ENCODE data around the gene ZMYND10.

Gene ZMYND10

DNA sequence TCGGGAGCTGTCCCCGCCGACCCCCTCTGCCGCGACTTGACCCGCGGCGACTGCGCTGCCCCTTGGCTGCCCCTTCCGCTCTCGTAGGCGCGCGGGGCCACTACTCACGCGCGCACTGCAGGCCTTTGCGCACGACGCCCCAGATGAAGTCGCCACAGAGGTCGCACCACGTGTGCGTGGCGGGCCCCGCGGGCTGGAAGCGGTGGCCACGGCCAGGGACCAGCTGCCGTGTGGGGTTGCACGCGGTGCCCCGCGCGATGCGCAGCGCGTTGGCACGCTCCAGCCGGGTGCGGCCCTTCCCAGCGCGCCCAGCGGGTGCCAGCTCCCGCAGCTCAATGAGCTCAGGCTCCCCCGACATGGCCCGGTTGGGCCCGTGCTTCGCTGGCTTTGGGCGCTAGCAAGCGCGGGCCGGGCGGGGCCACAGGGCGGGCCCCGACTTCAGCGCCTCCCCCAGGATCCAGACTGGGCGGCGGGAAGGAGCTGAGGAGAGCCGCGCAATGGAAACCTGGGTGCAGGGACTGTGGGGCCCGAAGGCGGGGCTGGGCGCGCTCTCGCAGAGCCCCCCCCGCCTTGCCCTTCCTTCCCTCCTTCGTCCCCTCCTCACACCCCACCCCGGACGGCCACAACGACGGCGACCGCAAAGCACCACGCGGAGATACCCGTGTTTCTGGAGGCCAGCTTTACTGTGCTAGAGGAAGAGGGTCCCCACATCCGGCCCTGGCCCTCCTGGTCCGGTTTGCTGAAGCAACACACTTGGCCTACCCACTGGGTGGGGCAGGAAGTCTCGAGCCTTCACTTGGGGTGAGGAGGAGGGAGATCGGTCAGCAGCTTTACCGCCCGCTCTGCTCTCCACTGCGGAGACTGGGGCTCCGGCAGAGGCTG is 4.8 kb downstream of the ZMYND10 start, which contains the start of gene RASSF1:
Gene RASSF1 (minus strand): TSS at position 389 of the 882 bp plus-strand sequence. CDS start 31 bp downstream, at position 358.
- peak; percentile 73 for DNase-seq (ENCODE audit: insufficient read length, low spot score)
- FAIRE-seq, result peak; percentile 81
- TF ChIP-seq TAF1 (IDR thresholded peaks at IDR 0.05; ENCODE audit: low read depth, low read length) (no peak), PAX5 (IDR thresholded peaks at IDR 0.05; ENCODE audit: insufficient read depth, low read length, severe bottlenecking) (no peak), POU2F2 (IDR thresholded peaks at IDR 0.05; ENCODE audit: low read depth, low read length) (no peak), POLR2AphosphoS5 (IDR thresholded peaks at IDR 0.05; ENCODE audit: low read depth, low read length) (no peak), POLR2A (IDR thresholded peaks at IDR 0.05; ENCODE audit: low read depth, low read length) (0 out of 2 replicates have a peak, but pooled peaks have one; percentile 31)

DNA sequence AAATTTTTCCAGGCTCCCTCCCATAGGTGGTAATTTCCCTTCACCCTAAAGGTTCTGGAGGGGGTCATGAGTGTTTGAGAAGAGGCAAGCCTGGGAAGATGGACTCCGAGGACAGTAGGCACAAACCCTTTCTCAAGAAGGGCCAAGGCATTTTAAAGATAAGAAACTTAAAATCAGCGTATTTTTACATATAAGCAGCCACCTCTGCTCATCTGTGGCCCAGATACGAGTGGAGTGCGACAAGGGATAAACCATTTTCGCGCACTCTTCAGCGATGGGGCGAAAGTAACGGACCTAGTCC is 5.4 kb downstream of the ZMYND10 start:
- DNase-seq (ENCODE audit: insufficient read length, low spot score) (no peak), FAIRE-seq (no peak)
- no peak for TF ChIP-seq PAX5 (IDR thresholded peaks at IDR 0.05; ENCODE audit: insufficient read depth, low read length, severe bottlenecking)
- TF ChIP-seq SPI1 (IDR thresholded peaks at IDR 0.05; ENCODE audit: low read depth, low read length), result no peak
- no peak for TF ChIP-seq TAF1 (IDR thresholded peaks at IDR 0.05; ENCODE audit: low read depth, low read length)
- no peak for TF ChIP-seq POLR2AphosphoS5 (IDR thresholded peaks at IDR 0.05; ENCODE audit: low read depth, low read length)
- no peak for TF ChIP-seq POLR2A (IDR thresholded peaks at IDR 0.05; ENCODE audit: low read depth, low read length)
- no peak for TF ChIP-seq POU2F2 (IDR thresholded peaks at IDR 0.05; ENCODE audit: low read depth, low read length)

DNA sequence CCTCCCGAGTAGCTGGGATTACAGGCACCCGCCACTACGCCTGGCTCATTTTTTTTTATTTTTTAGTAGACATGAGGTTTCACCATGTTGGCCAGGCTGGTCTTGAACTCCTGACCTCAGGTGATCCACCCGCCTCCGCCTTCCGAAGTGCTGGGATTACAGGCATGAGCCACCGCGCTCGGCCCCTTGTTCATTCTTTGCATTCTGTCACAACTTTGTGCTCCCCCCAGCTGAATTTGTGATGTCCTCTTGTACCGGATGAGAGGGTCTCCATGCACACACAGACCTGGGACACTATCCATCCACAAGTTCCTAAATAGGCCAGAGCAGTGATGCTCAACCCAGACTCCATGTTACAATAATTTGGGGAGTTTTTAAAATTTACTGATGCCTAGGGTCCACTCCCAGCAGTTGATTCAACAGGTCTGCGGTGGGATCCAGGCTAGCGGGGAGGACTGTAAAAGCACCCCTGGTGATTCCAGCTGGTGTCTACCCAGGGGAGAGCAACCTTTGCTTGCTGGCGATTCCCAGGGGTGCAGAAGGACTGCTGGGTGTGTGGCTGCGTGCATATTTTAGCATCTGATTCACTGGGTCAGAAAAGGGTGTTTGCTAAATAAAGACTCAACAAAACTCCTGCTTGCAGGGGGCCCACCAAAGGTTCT is 5.9 kb downstream of the ZMYND10 start:
- FAIRE-seq (no peak), DNase-seq (ENCODE audit: insufficient read length, low spot score) (no peak)

DNA sequence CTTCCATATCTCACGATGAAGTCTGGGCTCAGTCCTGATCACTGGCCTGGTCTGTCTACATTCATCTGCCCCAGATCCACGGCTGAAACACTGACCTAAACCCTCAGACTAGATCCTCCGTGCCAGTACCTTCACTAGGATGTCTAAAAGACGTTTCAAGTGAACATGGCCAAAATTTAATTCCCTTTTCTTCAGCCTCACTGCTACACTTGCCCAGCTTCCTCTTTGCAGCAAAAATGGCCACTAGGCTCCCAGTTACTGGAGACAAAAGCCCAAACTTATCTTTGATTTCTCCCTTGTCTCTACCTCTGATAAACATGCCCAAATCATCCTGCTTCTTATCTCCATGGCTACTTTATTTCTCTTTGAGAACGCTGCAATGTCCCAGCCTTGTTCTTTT is 6.6 kb downstream of the ZMYND10 start:
- FAIRE-seq (peak; percentile 80), DNase-seq (ENCODE audit: insufficient read length, low spot score) (no peak)
- TF ChIP-seq SPI1 (IDR thresholded peaks at IDR 0.05; ENCODE audit: low read depth, low read length) (peak; percentile 42), POLR2AphosphoS5 (IDR thresholded peaks at IDR 0.05; ENCODE audit: low read depth, low read length) (no peak)

More for the DNA sequence above, 5.9 kb downstream of the ZMYND10 start:
- no peak for TF ChIP-seq POLR2AphosphoS5 (IDR thresholded peaks at IDR 0.05; ENCODE audit: low read depth, low read length)
- no peak for TF ChIP-seq POLR2A (IDR thresholded peaks at IDR 0.05; ENCODE audit: low read depth, low read length)
- TF ChIP-seq PAX5 (IDR thresholded peaks at IDR 0.05; ENCODE audit: insufficient read depth, low read length, severe bottlenecking), result no peak

DNA sequence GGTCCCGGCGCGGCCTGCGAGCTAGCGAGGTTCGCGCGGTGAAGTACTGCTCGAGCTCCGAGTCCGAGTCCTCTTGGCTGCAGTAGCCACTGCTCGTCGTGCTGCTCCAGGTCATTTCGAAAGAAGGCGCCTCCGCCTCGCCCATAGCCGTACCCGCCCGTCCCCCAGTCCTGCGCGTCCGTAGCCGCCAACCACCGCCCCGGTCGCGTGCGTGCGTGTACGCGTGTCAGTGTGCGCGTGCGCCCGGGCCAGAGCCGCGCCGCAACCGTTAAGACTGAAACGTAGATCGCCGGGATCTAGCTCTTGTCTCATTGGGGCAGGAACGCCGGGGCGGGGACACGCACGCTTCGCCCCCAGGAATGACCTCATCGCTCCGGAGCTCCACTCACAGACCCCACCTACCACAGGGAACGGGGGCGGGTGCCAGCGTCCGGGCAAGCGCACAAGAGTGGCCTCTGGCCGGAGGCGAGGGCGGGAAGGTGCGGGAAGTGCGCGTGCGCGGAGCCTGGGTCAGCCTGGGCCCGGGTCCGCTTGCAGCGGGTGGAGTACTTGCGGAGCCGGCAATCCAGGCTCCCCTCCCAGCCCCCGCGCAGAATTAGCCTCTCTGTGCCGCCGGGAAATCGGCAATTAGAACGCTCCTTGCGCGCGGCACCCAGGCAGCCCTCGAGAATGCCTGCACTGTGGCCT is 8.2 kb downstream of the ZMYND10 start:
- TF ChIP-seq SPI1 (IDR thresholded peaks at IDR 0.05; ENCODE audit: low read depth, low read length) (no peak), POLR2A (IDR thresholded peaks at IDR 0.05; ENCODE audit: low read depth, low read length) (peak; percentile 50), POLR2AphosphoS5 (IDR thresholded peaks at IDR 0.05; ENCODE audit: low read depth, low read length) (peak; percentile 85), TAF1 (IDR thresholded peaks at IDR 0.05; ENCODE audit: low read depth, low read length) (no peak; the same call in 1 of the 2 replicates), PAX5 (IDR thresholded peaks at IDR 0.05; ENCODE audit: insufficient read depth, low read length, severe bottlenecking) (no peak), POU2F2 (IDR thresholded peaks at IDR 0.05; ENCODE audit: low read depth, low read length) (no peak; the same call in 1 of the 2 replicates)
- FAIRE-seq (peak; percentile 99), DNase-seq (ENCODE audit: insufficient read length, low spot score) (peak; percentile 98)

DNA sequence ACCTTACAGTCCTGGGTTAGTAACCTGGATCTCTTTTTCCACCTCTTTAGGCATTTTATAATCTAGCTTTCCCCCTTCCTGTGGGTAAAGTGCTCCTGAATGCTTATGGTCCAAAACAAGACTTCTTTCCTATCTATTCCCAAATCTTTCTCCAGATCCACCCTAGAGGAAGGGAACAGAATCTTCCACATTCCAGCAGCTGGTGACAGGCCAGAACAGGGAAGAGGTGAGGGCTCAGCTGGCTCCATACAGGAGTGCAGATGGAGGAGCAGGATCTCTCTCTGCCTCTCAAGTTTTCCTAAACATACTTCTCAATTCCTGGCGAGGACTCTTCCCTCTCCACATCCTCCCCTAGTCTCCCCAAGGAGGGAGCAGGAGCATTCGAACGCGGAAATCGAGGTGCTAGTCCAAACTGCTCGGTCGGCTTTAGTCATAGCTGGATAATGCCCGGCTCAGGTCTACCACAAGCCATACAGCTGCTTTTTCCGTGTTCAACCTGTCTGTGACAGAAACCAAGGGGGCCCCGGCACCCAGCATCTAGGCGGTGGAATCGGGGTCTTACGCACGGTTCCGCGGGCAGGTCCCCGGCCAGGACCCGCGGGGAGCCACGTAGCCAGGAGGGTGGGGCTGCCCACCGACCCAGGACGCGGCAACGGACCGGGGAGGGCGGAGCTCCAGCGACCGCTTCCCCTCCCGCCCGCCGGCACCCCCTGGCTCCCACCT is 8.9 kb downstream of the ZMYND10 start:
- TF ChIP-seq SPI1 (IDR thresholded peaks at IDR 0.05; ENCODE audit: low read depth, low read length), result no peak
- no peak; the same call in 1 of the 2 replicates for TF ChIP-seq POLR2AphosphoS5 (IDR thresholded peaks at IDR 0.05; ENCODE audit: low read depth, low read length)
- TF ChIP-seq TAF1 (IDR thresholded peaks at IDR 0.05; ENCODE audit: low read depth, low read length), result no peak
- TF ChIP-seq POU2F2 (IDR thresholded peaks at IDR 0.05; ENCODE audit: low read depth, low read length), result no peak
- no peak for TF ChIP-seq PAX5 (IDR thresholded peaks at IDR 0.05; ENCODE audit: insufficient read depth, low read length, severe bottlenecking)
- no peak for TF ChIP-seq POLR2A (IDR thresholded peaks at IDR 0.05; ENCODE audit: low read depth, low read length)
- DNase-seq (ENCODE audit: insufficient read length, low spot score) (no peak), FAIRE-seq (peak; percentile 31)

DNA sequence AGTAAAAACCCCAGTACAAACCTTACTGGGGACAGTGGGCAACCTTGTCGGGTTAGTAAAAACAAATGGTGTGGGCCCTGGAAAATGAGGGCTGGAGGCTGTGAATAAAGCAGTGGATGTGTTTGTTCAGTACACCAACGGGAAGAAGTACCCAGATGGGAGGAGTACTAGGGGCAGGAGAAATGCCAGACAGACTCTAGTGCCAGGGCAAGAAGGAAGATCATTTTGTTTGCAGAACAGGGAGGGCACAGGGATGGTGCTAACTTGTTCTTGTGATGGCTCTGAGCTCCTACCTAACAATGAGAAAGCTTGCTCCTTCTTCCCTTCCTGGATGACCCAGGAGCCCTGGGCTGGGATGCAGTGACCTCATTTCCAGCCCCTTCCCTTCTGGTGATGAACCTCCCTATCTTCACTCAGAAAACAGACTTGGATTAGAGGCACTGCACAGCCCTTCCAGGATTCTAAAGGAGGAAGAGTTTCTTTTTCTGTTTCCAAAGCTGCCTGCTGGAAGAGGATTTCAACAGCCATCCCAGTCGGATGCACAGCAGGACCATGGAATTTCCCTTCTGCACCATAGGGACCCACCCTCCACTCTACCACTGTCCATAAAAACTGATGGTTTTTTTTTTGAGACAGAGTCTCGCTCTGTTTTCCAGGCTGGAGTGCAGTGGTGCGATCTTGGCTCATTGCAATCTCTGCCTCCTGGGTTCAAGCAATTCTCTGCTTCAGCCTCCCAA is 11.0 kb downstream of the ZMYND10 start:
- no peak for FAIRE-seq
- no peak for DNase-seq (ENCODE audit: insufficient read length, low spot score)
- no peak for TF ChIP-seq POU2F2 (IDR thresholded peaks at IDR 0.05; ENCODE audit: low read depth, low read length)
- TF ChIP-seq PAX5 (IDR thresholded peaks at IDR 0.05; ENCODE audit: insufficient read depth, low read length, severe bottlenecking), result no peak
- no peak for TF ChIP-seq POLR2AphosphoS5 (IDR thresholded peaks at IDR 0.05; ENCODE audit: low read depth, low read length)
- TF ChIP-seq TAF1 (IDR thresholded peaks at IDR 0.05; ENCODE audit: low read depth, low read length), result no peak
- no peak for TF ChIP-seq SPI1 (IDR thresholded peaks at IDR 0.05; ENCODE audit: low read depth, low read length)
- TF ChIP-seq POLR2A (IDR thresholded peaks at IDR 0.05; ENCODE audit: low read depth, low read length), result no peak

DNA sequence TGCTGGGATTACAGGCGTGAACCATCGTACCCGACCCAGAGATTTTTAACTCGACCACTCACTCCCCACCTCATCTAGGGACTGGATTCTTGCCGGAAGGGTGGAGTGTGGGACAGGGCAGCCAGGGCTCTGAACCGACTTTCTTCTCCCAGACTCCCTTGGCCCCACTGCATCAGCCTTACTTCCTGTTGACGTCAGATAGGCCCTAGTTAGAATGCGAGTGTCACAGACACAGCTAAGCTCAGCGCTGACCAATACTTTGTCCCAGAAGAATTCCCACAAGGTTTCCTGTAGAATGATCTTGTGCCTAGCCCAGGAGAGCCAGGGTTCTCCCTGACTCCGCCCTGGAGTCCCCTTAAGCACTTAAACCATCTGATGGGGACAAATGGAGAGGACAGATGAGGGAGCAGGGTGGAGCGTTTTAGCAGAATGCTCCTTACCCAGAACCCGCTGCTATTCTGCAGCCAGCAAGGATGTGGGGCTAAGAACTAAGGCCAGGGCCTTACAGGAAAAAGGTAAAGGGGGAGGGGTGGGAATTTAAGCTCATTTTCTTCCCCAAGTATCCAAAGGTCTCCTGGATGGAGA is 11.7 kb downstream of the ZMYND10 start:
- DNase-seq (ENCODE audit: insufficient read length, low spot score) (no peak), FAIRE-seq (no peak)
- TF ChIP-seq PAX5 (IDR thresholded peaks at IDR 0.05; ENCODE audit: insufficient read depth, low read length, severe bottlenecking) (no peak), SPI1 (IDR thresholded peaks at IDR 0.05; ENCODE audit: low read depth, low read length) (no peak), POLR2AphosphoS5 (IDR thresholded peaks at IDR 0.05; ENCODE audit: low read depth, low read length) (no peak), POU2F2 (IDR thresholded peaks at IDR 0.05; ENCODE audit: low read depth, low read length) (no peak), POLR2A (IDR thresholded peaks at IDR 0.05; ENCODE audit: low read depth, low read length) (no peak), TAF1 (IDR thresholded peaks at IDR 0.05; ENCODE audit: low read depth, low read length) (no peak)

Data from GM12891 (cell line).